ENCODE results near the gene ZNF536.

Gene ZNF536

GRCh38 chr19:30333291-30334065 is 38.7 kb upstream of the ZNF536 start:
- peaks cover 39% of the 10 kb centered on the region for H3K27me3 Mint-ChIP-seq (ENCODE audit: low read depth, poor library complexity)
- no peaks in the 10 kb centered on the region for H3K36me3 Mint-ChIP-seq (ENCODE audit: low read depth)
- DNase-seq, result no peak
- H3K9me3 Mint-ChIP-seq, result no peaks in the 10 kb centered on the region
- TF ChIP-seq, protein P1, sequence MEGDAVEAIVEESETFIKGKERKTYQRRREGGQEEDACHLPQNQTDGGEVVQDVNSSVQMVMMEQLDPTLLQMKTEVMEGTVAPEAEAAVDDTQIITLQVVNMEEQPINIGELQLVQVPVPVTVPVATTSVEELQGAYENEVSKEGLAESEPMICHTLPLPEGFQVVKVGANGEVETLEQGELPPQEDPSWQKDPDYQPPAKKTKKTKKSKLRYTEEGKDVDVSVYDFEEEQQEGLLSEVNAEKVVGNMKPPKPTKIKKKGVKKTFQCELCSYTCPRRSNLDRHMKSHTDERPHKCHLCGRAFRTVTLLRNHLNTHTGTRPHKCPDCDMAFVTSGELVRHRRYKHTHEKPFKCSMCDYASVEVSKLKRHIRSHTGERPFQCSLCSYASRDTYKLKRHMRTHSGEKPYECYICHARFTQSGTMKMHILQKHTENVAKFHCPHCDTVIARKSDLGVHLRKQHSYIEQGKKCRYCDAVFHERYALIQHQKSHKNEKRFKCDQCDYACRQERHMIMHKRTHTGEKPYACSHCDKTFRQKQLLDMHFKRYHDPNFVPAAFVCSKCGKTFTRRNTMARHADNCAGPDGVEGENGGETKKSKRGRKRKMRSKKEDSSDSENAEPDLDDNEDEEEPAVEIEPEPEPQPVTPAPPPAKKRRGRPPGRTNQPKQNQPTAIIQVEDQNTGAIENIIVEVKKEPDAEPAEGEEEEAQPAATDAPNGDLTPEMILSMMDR (IDR thresholded peaks at IDR 0.05), result no peak
- no peaks in the 10 kb centered on the region for H3K4me1 Mint-ChIP-seq
- H3K4me3 Mint-ChIP-seq, result no peak overlapping the region
- no peak overlapping the region for H3K27ac Mint-ChIP-seq

DNA sequence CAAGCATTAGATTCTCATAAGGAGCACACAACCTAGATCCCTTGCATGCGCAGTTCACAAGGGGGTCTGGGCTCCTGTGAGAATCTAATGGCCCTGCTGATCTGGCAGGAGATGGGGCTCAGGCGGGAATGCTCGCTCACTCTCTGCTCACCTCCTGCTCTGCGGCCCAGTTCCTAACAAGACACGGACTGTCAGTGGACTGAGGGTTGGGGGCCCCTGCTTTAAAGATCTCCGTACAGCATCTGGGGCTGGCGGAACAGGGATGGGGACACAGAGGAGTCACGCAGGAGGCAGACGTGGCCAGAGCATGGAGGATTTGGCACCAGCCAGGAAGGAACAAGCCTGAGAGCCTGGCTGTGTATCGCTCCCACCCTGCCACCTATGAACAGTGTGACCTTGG is 37.3 kb upstream of the ZNF536 start:
- no peak overlapping the region for H3K27ac Mint-ChIP-seq
- TF ChIP-seq, protein P1 (IDR thresholded peaks at IDR 0.05), result no peak
- no peaks in the 10 kb centered on the region for H3K36me3 Mint-ChIP-seq (ENCODE audit: low read depth)
- H3K27me3 Mint-ChIP-seq (ENCODE audit: low read depth, poor library complexity), result peaks cover 32% of the 10 kb centered on the region
- no peak for DNase-seq
- H3K9me3 Mint-ChIP-seq, result no peaks in the 10 kb centered on the region
- H3K4me1 Mint-ChIP-seq, result no peaks in the 10 kb centered on the region
- H3K4me3 Mint-ChIP-seq, result no peak overlapping the region

DNA sequence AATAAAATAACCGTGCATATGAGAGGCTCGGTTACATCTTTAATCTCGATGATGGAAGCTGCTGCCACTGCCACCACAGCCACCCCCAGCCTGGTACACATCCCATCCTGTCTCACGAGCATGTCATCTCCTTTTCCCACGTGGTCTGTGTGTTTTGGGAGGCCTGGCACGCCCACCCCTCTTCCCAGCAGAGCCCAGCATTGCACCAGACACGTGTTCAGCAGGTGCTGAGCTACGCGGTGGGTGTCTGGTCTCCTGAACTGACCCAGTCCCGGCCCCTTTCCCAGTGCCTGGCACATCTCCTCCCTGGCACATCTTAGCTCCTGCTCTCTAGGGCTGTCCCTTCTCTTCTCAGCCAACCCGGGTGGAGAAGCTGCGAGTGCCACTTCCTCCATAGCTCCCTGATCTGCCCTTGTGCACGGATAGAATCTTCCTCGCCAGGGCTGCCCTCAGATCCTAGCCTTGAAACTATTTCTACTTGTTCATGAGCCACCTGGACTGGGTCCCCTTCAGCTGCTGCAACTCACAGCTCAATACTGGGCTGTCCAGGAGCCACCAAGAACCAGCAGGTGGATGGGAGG is 36.8 kb upstream of the ZNF536 start:
- Mint-ChIP-seq H3K9me3 (no peaks in the 10 kb centered on the region), H3K4me3 (no peak overlapping the region), H3K27me3 (ENCODE audit: low read depth, poor library complexity) (peaks cover 34% of the 10 kb centered on the region), H3K4me1 (peaks cover 2% of the 10 kb centered on the region), H3K27ac (no peak overlapping the region), H3K36me3 (ENCODE audit: low read depth) (no peaks in the 10 kb centered on the region)
- DNase-seq, result no peak
- TF ChIP-seq, protein P1 (IDR thresholded peaks at IDR 0.05), result no peak

DNA sequence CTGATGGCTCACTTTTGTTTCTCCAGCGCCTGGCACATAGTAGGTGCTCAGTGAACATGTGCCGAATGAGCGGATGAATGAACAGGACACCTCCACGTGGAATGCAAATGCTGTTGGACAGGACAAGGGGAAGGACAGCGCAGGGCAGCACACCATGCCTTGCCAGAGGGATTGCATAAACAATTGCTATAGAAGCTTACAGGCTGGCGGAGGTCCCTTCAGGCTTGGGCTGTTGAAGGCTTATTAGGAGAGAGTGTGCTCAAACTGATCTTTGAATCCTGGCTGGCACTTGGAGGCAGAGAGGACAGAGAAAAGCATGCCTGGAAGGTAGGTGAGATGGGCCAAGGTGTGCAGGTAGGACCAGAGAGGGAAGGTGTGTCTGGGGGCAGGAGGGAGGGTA is 35.9 kb upstream of the ZNF536 start:
- Mint-ChIP-seq H3K4me3 (no peak overlapping the region), H3K36me3 (ENCODE audit: low read depth) (no peaks in the 10 kb centered on the region), H3K27ac (no peak overlapping the region), H3K27me3 (ENCODE audit: low read depth, poor library complexity) (peaks cover 36% of the 10 kb centered on the region), H3K9me3 (no peaks in the 10 kb centered on the region), H3K4me1 (peaks cover 11% of the 10 kb centered on the region)
- TF ChIP-seq, protein P1 (IDR thresholded peaks at IDR 0.05), result no peak
- no peak for DNase-seq

DNA sequence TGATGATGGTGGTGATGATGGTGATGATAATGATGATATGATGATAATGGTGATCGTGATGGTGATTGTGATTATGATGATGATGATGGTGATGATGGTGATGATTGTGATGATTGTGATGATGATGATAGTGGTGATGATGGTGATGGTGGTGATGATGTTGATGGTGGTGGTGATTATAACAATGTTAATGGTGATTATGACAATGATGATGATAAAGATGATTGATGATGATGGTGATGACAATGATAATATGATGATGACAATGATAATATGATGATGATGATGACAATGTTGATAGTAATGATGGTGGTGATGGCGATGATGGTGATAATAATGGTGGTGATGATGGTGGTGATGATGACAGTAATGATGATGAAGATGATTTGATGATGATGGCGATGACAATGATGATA is 34.1 kb upstream of the ZNF536 start:
- H3K27ac Mint-ChIP-seq, result no peak overlapping the region
- no peak overlapping the region for H3K4me3 Mint-ChIP-seq
- H3K4me1 Mint-ChIP-seq, result peaks cover 14% of the 10 kb centered on the region
- no peaks in the 10 kb centered on the region for H3K36me3 Mint-ChIP-seq (ENCODE audit: low read depth)
- H3K27me3 Mint-ChIP-seq (ENCODE audit: low read depth, poor library complexity), result peaks cover 24% of the 10 kb centered on the region
- TF ChIP-seq, protein P1 (IDR thresholded peaks at IDR 0.05), result no peak
- no peak for DNase-seq
- H3K9me3 Mint-ChIP-seq, result no peaks in the 10 kb centered on the region

All from nephron progenitor cell (in vitro differentiated cells).